ENCODE data around the gene ADGRG4.
A peak's percentile ranks its signal among the peaks of the same experiment; 100 is the strongest.

Gene ADGRG4

GRCh38 chrX:136319600-136319999 is 18.8 kb downstream of the ADGRG4 start:
- no peak overlapping the region for H3K18ac ChIP-seq (ENCODE audit: low read depth in 1 of 2, low read length in 2 of 2)
- H3K14ac ChIP-seq (ENCODE audit: low read length in 2 of 2): no peak overlapping the region
- no peak overlapping the region for H3K4me3 ChIP-seq (ENCODE audit: insufficient read depth in 1 of 2, low read depth in 1 of 2, low read length in 2 of 2)
- no peak overlapping the region for H2BK120ac ChIP-seq (ENCODE audit: low read depth, low read length)
- no peak overlapping the region for H3K23ac ChIP-seq (ENCODE audit: low read length in 2 of 2)
- H2BK5ac ChIP-seq (ENCODE audit: low read depth, low read length, poor library complexity, severe bottlenecking): no peak overlapping the region
- DNase-seq: no peak
- peaks cover 0 to 14% of the 10 kb centered on the region in 2 experiments for H3K27me3 ChIP-seq (ENCODE audit: control insufficient read depth in 1 of 2, insufficient read depth in 1 of 2, low read length in 2 of 2)
- H2AFZ ChIP-seq (ENCODE audit: low read depth, low read length): no peak overlapping the region
- H2BK15ac ChIP-seq (ENCODE audit: low read depth, poor library complexity, severe bottlenecking): no peak overlapping the region
- H3K27ac ChIP-seq (ENCODE audit: low read length, poor library complexity, severe bottlenecking): no peak overlapping the region
- H3K4me2 ChIP-seq (ENCODE audit: low read length, poor library complexity, severe bottlenecking): no peak overlapping the region
- no peak overlapping the region for H3K9ac ChIP-seq (ENCODE audit: low read length)
- no peak overlapping the region for H3K4ac ChIP-seq (ENCODE audit: low read depth in 1 of 2, low read length in 2 of 2)
- no peaks in the 10 kb centered on the region for H3K9me3 ChIP-seq (ENCODE audit: control insufficient read depth, low read length)
- no peak overlapping the region for H2BK12ac ChIP-seq (ENCODE audit: low read length in 2 of 2)
- H4K8ac ChIP-seq (ENCODE audit: low read length): no peak overlapping the region
- H2AK5ac ChIP-seq (ENCODE audit: low read length, severe bottlenecking): no peak overlapping the region
- no peaks in the 10 kb centered on the region for H3K36me3 ChIP-seq (ENCODE audit: control insufficient read depth in 1 of 2, insufficient read depth in 2 of 2, low read depth in 1 of 2, low read length in 2 of 2)
- no peaks in the 10 kb centered on the region for H3K4me1 ChIP-seq (ENCODE audit: control insufficient read depth, insufficient read depth, low read depth, low read length)
- H3K79me1 ChIP-seq (replicated peaks; ENCODE audit: low read length, poor library complexity, severe bottlenecking): no peaks in the 10 kb centered on the region
- H4K91ac ChIP-seq (ENCODE audit: low read length): no peak overlapping the region

DNA sequence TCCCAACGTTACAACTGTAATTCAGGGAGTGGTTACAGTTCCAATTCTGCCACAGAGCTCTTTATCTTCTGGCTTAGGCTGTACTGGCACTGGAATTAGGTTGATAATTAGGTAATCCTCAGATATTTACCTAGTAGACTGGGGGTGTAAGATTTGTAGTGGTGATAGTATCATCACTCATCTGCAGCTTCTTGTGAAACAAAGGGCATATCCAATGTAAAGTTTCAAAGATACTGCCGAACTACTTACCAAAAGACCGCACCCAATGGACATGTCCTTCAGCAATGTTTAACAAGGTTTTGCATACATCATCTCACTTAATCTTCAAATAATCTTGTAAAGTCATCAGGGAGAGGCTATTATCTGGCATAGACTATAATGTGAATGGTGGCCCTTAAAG is 20.8 kb downstream of the ADGRG4 start:
- no peak overlapping the region for H3K14ac ChIP-seq (ENCODE audit: low read length in 2 of 2)
- no peak for DNase-seq
- no peaks in the 10 kb centered on the region for H3K36me3 ChIP-seq (ENCODE audit: control insufficient read depth in 1 of 2, insufficient read depth in 2 of 2, low read depth in 1 of 2, low read length in 2 of 2)
- no peak overlapping the region for H3K23ac ChIP-seq (ENCODE audit: low read length in 2 of 2)
- H3K4me3 ChIP-seq (ENCODE audit: insufficient read depth in 1 of 2, low read depth in 1 of 2, low read length in 2 of 2): no peak overlapping the region
- no peak overlapping the region for H2BK12ac ChIP-seq (ENCODE audit: low read length in 2 of 2)
- no peak overlapping the region for H3K18ac ChIP-seq (ENCODE audit: low read depth in 1 of 2, low read length in 2 of 2)
- H4K91ac ChIP-seq (ENCODE audit: low read length): no peak overlapping the region
- no peaks in the 10 kb centered on the region for H3K79me1 ChIP-seq (replicated peaks; ENCODE audit: low read length, poor library complexity, severe bottlenecking)
- H2AK5ac ChIP-seq (ENCODE audit: low read length, severe bottlenecking): no peak overlapping the region
- H2BK120ac ChIP-seq (ENCODE audit: low read depth, low read length): no peak overlapping the region
- H2BK5ac ChIP-seq (ENCODE audit: low read depth, low read length, poor library complexity, severe bottlenecking): no peak overlapping the region
- no peak overlapping the region for H2BK15ac ChIP-seq (ENCODE audit: low read depth, poor library complexity, severe bottlenecking)
- no peak overlapping the region for H3K27ac ChIP-seq (ENCODE audit: low read length, poor library complexity, severe bottlenecking)
- H3K9ac ChIP-seq (ENCODE audit: low read length): no peak overlapping the region
- H3K4me2 ChIP-seq (ENCODE audit: low read length, poor library complexity, severe bottlenecking): no peak overlapping the region
- no peak overlapping the region for H4K8ac ChIP-seq (ENCODE audit: low read length)
- H3K9me3 ChIP-seq (ENCODE audit: control insufficient read depth, low read length): no peaks in the 10 kb centered on the region
- no CpG with 5 or more reads among the region's 3 CpGs for WGBS
- peaks cover 0 to 21% of the 10 kb centered on the region in 2 experiments for H3K27me3 ChIP-seq (ENCODE audit: control insufficient read depth in 1 of 2, insufficient read depth in 1 of 2, low read length in 2 of 2)
- H3K4ac ChIP-seq (ENCODE audit: low read depth in 1 of 2, low read length in 2 of 2): no peak overlapping the region
- no peaks in the 10 kb centered on the region for H3K4me1 ChIP-seq (ENCODE audit: control insufficient read depth, insufficient read depth, low read depth, low read length)
- no peak overlapping the region for H2AFZ ChIP-seq (ENCODE audit: low read depth, low read length)

DNA sequence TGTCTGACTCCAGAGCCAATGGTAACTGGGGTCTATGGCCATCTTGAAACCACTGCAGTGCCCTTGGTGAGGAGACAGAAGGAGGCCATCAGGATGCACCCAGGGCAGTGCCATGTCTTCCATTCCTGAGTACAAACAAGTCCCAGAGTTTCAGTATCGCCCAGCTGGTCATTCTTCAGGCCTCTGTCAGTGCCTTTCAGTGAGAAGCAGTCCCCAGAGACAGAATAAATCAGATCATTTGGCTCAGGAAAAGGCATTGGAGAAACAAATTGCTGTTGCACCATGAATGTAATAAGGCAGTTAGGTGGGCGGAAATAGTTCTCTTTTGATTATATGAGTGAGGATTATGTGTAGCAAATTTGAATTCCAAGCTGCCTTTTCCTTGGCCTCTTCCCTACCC is 21.3 kb downstream of the ADGRG4 start:
- Histone ChIP-seq H2BK15ac (ENCODE audit: low read depth, poor library complexity, severe bottlenecking) (no peak overlapping the region), H2AK5ac (ENCODE audit: low read length, severe bottlenecking) (no peak overlapping the region), H3K23ac (ENCODE audit: low read length in 2 of 2) (no peak overlapping the region), H3K4me1 (ENCODE audit: control insufficient read depth, insufficient read depth, low read depth, low read length) (no peaks in the 10 kb centered on the region), H4K91ac (ENCODE audit: low read length) (no peak overlapping the region), H2BK12ac (ENCODE audit: low read length in 2 of 2) (no peak overlapping the region), H2BK5ac (ENCODE audit: low read depth, low read length, poor library complexity, severe bottlenecking) (no peak overlapping the region), H3K4ac (ENCODE audit: low read depth in 1 of 2, low read length in 2 of 2) (no peak overlapping the region), H3K9me3 (ENCODE audit: control insufficient read depth, low read length) (no peaks in the 10 kb centered on the region), H3K79me1 (replicated peaks; ENCODE audit: low read length, poor library complexity, severe bottlenecking) (no peaks in the 10 kb centered on the region), H3K18ac (ENCODE audit: low read depth in 1 of 2, low read length in 2 of 2) (no peak overlapping the region), H3K14ac (ENCODE audit: low read length in 2 of 2) (peak overlapping the region in 1 of 2 experiments; percentile 32), H4K8ac (ENCODE audit: low read length) (no peak overlapping the region), H3K36me3 (ENCODE audit: control insufficient read depth in 1 of 2, insufficient read depth in 2 of 2, low read depth in 1 of 2, low read length in 2 of 2) (no peaks in the 10 kb centered on the region), H2AFZ (ENCODE audit: low read depth, low read length) (no peak overlapping the region), H2BK120ac (ENCODE audit: low read depth, low read length) (no peak overlapping the region), H3K9ac (ENCODE audit: low read length) (no peak overlapping the region), H3K27ac (ENCODE audit: low read length, poor library complexity, severe bottlenecking) (no peak overlapping the region), H3K4me3 (ENCODE audit: insufficient read depth in 1 of 2, low read depth in 1 of 2, low read length in 2 of 2) (no peak overlapping the region), H3K27me3 (ENCODE audit: control insufficient read depth in 1 of 2, insufficient read depth in 1 of 2, low read length in 2 of 2) (peaks cover 0 to 21% of the 10 kb centered on the region in 2 experiments), H3K4me2 (ENCODE audit: low read length, poor library complexity, severe bottlenecking) (no peak overlapping the region)
- DNase-seq: no peak
- 33% methylated on average over 1 of the region's 2 CpGs for WGBS

DNA sequence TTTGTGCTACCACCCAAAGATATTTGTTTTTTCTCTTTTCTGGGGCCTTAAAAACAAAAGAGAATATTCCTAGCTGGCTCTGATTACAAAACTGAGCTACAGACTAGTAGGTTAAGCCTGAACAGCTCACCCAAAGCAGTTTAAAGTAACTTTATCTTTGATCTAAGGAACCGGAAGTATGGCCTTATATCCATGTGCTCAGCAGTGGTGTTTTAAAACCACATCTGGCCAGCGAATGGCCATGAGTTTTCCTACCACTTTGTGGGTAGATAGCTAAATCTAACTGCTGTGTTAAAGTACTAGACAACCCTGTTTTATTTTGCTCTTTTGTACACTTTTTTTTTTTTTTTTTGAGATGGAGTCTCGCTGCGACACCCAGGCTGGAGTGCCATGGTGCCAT is 24.6 kb downstream of the ADGRG4 start:
- Histone ChIP-seq H2BK15ac (ENCODE audit: low read depth, poor library complexity, severe bottlenecking) (no peak overlapping the region), H3K9ac (ENCODE audit: low read length) (no peak overlapping the region), H3K9me3 (ENCODE audit: control insufficient read depth, low read length) (no peaks in the 10 kb centered on the region), H3K27me3 (ENCODE audit: control insufficient read depth in 1 of 2, insufficient read depth in 1 of 2, low read length in 2 of 2) (peaks cover 0 to 16% of the 10 kb centered on the region in 2 experiments), H2AFZ (ENCODE audit: low read depth, low read length) (no peak overlapping the region), H3K36me3 (ENCODE audit: control insufficient read depth in 1 of 2, insufficient read depth in 2 of 2, low read depth in 1 of 2, low read length in 2 of 2) (no peaks in the 10 kb centered on the region), H3K4me3 (ENCODE audit: insufficient read depth in 1 of 2, low read depth in 1 of 2, low read length in 2 of 2) (no peak overlapping the region), H2BK120ac (ENCODE audit: low read depth, low read length) (no peak overlapping the region), H2BK5ac (ENCODE audit: low read depth, low read length, poor library complexity, severe bottlenecking) (no peak overlapping the region), H3K18ac (ENCODE audit: low read depth in 1 of 2, low read length in 2 of 2) (no peak overlapping the region), H3K79me1 (replicated peaks; ENCODE audit: low read length, poor library complexity, severe bottlenecking) (no peaks in the 10 kb centered on the region), H3K14ac (ENCODE audit: low read length in 2 of 2) (no peak overlapping the region), H3K27ac (ENCODE audit: low read length, poor library complexity, severe bottlenecking) (no peak overlapping the region), H2AK5ac (ENCODE audit: low read length, severe bottlenecking) (no peak overlapping the region), H3K4me1 (ENCODE audit: control insufficient read depth, insufficient read depth, low read depth, low read length) (no peaks in the 10 kb centered on the region), H4K91ac (ENCODE audit: low read length) (no peak overlapping the region), H2BK12ac (ENCODE audit: low read length in 2 of 2) (no peak overlapping the region), H3K4ac (ENCODE audit: low read depth in 1 of 2, low read length in 2 of 2) (no peak overlapping the region), H4K8ac (ENCODE audit: low read length) (no peak overlapping the region), H3K23ac (ENCODE audit: low read length in 2 of 2) (no peak overlapping the region), H3K4me2 (ENCODE audit: low read length, poor library complexity, severe bottlenecking) (no peak overlapping the region)
- DNase-seq: no peak
- WGBS: 78% methylated on average over 1 of the region's 4 CpGs
